NCI-H2227 (cell line): ENCODE results near the gene NELFCD.

ENCODE experiments used
- DNase-seq: peaks from one replicate; lab custom pipeline; 2025; ENCODE audit not compliant: unreplicated experiment; lab: John Stamatoyannopoulos, UW

The NELFCD gene

GRCh38 chr20:58993332-58994248 is 12.5 kb downstream of the NELFCD start:
- no peak for DNase-seq

- DNase-seq = no peak
Measured at GRCh38 chr20:58994390-58995159, 13.5 kb downstream of the NELFCD start.

- no peak for DNase-seq
Measured at GRCh38 chr20:58995461-58996225, 14.6 kb downstream of the NELFCD start.

DNA sequence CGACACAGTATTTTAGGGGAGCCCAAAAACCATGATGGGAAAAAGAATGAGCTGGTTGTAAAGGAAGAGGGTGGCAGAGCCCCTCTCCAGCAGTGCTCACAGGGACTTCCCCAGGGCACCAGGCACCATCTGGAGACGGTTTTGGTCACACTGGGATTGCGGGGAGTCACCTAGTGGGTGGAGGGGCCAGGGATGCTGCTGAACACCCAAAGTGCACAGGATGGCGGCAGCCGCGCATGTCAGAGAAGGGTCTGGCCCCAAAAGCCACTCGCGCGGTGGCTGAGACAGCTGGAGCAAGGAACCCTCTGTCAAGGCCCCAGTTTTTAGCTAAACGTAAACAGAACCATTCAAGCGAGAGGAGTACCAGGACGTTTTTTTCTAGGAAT is 15.2 kb downstream of the NELFCD start:
- no peak for DNase-seq

- no peak for DNase-seq
Measured at GRCh38 chr20:58997141-58997770, 16.2 kb downstream of the NELFCD start.

- DNase-seq = no peak
Measured at GRCh38 chr20:58998656-58999055, 17.6 kb downstream of the NELFCD start.

- DNase-seq = no peak
Measured at GRCh38 chr20:59000326-59000725, 19.3 kb downstream of the NELFCD start.

GRCh38 chr20:59001068-59001448 is 20.0 kb downstream of the NELFCD start:
- no peak for DNase-seq

DNA sequence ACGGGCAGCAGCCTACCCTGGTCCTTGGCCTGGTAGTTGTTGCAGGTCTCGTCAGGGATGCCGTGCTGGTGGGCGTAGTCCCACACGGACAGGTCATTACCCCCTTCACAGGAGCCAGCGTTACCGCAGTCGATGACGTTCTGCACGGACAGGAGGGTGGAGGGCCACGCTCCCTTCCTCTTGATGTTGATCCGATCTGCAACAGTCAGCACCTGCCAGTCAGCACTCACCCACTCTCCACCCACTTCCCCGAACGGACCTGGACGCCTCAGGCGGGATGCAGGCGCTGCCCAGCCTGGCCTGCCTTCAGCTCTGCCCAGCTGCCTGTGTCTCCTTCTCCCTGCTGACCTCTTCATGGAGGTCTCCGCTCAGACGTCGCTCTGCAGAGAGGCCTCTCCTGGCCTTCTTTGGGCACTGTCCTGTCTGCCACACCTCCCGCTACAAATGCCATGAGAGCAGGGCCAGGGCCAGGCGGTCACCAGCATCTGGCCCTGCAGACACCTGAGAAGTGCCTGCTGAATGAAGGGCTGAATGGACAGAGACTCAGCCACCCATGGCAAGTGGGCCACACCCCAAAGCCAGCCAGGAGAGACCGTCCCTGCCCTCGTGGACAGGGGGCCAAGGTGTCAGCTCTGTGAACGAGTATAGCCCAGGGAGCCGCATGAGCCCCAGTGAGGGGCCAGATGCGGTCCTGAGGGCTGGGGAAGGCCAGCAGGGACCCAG is 20.6 kb downstream of the NELFCD start:
- no peak for DNase-seq

- DNase-seq = no peak
Measured at GRCh38 chr20:59002388-59002787, 21.3 kb downstream of the NELFCD start.

GRCh38 chr20:59002874-59003399 is 21.9 kb downstream of the NELFCD start:
- no peak for DNase-seq

DNA sequence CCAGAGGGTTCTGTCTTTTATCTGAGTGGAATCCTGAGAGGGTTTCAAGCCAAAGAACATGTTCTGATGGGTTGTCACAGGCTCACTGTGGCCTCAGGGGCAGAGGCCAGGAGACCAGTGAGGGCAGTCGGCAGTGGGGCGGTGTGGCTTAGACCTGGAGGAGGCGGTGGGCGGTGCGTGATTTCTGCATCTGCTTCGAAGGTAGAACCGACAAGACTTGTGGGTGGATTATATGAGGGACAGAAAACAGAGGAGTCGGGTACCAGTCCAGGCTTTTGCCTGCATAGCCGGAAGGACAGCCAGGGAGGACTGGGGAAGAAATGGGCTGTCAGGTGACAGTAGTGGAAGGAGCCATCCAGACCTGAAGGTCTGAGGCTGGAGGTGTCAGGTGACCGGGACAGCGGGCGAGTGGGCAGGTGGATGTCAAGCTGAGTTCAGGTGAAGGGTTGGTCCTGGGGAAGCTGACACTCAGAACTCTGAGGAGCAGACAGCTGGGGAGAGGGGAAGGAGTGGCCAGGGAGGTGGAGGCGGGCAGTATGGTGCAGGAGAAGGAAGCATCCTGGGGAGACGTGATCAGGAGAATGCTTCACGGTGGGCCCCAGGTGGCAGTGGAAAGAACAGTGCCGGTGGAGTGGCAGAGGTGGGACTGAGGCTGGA is 22.9 kb downstream of the NELFCD start:
- DNase-seq = no peak

DNA sequence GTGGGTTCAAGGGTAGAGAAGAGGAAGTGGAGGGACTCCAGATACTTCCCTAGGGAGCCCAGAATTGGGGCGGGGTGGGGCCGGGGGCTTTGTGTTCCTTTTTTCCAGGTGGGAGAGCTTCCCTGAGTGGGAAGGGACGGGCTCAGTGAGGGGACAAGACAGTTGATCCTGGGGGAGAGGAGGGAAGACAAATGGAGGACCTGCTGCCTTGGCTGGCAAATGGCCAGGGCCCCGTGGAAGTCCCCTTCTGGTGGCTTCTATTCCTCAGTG is 23.4 kb downstream of the NELFCD start:
- DNase-seq = no peak

DNA sequence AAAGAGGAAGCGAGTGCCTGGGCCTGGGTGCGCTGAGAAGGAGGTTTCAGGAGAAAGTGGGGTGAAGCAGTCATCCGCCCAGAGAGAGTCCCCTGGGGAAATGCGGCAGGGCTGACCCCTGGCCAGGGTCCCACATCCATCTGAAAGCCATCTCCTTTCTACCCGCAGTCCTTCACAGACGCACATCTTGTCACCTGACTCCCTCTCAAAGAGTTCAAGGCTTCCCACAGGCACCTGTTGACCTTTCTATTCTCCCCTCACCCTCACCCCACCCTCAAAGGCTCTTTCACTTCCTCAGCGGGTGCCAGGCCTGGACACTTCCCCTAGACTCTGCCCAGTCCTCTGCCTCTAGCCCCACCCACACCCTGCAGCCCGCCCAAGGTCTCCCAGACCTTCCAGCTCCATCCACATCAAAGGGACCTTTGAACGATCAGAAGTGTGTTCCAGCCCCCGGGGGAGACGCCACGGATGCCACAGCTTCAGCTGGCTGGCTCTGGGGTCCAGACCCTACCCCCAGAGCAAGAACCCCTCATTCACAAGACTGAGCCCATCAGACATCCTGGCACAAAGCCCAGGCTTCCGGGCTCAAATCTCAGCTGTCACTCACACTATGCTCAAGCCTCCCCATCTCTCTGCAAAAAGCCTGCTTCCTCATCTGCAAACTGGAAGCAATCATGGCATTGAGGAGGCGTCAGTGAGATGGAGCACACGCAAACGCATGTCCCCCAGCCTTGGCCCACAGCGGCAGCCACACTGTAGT is 23.9 kb downstream of the NELFCD start:
- DNase-seq = no peak

GRCh38 chr20:59005523-59006166 is 24.6 kb downstream of the NELFCD start:
- DNase-seq = no peak

DNA sequence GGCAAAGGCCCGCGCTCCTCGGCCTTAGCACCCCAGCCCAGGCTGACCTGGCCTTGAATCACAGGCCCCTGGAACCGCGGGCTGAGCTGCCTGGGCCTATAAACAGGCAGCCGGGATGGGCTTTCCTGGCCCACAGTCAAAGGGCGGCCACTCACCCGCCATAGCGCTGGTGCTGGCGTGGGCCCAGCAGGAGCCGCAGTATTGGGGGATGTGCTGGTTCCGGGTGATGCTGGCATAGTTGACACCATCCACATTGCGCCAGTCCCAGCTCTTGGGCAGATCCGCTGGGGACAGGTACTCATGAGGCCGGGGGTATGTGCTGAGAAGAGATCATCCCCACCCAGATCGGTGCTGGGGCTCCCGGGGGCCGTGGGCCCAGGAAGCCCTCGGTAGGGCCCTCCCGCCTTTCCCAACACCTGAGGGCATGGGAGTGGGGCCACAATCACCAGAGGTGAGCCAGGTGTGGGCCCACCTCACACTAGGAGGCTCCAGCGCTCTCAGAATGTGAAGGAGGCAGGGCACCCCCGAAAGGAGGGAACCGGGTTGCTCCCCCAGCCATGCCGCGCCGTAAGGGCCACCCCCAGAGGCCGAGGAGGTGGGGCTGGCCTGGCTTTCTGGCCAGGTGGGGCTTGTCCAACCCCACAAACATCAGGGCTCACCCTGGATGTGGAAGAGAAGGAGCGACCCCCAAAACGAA is 25.3 kb downstream of the NELFCD start:
- no peak for DNase-seq

DNA sequence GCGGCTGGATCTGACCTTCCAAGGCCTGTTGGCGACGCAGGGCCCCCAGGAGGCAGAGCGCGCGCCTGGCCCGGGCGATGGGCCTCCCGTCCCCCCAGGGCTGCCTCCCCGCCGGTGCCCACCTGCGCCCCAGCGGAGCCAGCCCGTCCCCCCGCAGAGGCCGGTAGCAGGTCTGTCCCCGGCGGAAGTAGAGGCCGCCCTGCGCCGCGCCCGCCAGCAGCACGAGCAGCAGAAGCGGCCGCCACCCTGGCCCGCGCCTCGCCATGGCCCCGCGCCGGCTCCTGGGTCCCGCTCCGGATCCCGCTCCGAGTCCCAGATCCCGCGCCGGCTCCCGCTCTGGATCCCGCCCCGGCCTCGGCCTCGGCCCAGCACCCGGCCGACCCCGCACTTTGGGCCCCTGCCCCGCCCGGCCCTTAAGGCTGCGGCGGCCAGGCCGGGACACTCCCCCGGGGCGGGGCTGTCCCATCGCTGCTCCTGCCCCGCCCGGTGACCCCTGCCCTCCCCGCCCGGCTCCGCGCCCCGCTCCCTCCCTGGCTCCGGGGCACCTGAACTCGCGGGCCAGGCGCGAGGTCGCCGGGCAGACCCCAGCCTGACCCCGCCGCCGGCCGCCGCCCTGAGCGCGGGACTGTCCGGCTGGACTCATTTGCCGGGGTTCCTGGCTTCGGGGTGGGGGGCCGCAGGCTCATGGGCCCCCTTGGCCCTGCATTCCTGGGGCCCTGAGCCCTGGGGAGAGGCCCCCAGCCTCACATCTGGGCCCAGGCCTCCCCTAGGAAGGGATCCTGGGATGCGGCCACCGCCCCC is 26.0 kb downstream of the NELFCD start, which contains the start of gene CTSZ:
Gene CTSZ (minus strand): TSS at position 391 of the 801 bp plus-strand sequence. CDS start 126 bp downstream, at position 265.
- no peak for DNase-seq
